ENCODE data around the gene OR4K1.
"Not testable (repeated sequence)": the region's sequence is repeated elsewhere in the genome, so short reads cannot be mapped to it uniquely, and the experiment has no call there.

Gene OR4K1, protein sequence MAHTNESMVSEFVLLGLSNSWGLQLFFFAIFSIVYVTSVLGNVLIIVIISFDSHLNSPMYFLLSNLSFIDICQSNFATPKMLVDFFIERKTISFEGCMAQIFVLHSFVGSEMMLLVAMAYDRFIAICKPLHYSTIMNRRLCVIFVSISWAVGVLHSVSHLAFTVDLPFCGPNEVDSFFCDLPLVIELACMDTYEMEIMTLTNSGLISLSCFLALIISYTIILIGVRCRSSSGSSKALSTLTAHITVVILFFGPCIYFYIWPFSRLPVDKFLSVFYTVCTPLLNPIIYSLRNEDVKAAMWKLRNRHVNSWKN

GRCh38 chr14:19930617-19931016 is at the start of gene OR4K1:
TSS of gene OR4K1 (plus strand) at chr14:19930917. CDS start at chr14:19935667, 4,750 bp downstream.
- DNase-seq: no peak

GRCh38 chr14:19895282-19895681 is 35.4 kb upstream of the OR4K1 start:
- no peak for DNase-seq

DNA sequence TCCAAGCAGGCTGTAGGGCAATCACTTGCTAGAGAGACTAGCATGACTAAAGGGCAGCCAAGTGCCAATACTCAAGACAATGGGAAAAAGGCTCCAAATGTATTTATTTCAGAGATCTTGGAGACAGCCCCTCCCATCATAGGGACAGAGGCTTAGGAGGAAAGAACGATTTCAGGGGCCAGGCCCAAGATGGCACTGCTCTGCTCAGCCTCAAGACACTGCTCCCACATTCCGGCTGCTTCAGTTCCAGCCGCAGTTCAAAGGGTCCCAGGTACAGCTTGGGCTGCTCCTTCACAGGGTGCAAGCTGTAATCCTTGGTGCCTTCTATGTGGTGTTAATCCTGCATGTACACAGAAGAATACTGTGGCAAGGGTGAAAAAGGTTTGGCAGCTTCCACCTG is 29.7 kb upstream of the OR4K1 start:
- no peak for DNase-seq

GRCh38 chr14:19902409-19902808 is 28.3 kb upstream of the OR4K1 start:
- no peak for DNase-seq

DNA sequence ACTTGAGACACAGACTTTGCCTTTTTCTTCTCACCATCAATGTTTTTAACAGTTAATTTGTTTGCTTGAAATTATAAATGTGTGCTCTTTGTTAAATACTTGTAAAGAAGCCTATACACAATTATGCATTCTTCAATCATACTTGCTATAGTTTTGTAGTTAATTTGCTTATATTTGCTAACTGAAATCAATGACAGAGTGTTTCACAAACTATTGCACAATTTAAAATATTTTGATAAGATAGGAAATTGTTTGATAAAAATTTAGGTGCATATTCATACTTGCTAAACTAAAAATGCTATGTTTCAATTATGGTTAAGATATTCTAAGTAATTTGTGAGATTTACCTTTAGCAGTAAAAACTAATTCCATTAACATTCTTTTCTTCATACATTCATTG is 24.1 kb upstream of the OR4K1 start:
- DNase-seq: no peak

GRCh38 chr14:19911114-19911513 is 19.6 kb upstream of the OR4K1 start:
- DNase-seq: no peak

DNA sequence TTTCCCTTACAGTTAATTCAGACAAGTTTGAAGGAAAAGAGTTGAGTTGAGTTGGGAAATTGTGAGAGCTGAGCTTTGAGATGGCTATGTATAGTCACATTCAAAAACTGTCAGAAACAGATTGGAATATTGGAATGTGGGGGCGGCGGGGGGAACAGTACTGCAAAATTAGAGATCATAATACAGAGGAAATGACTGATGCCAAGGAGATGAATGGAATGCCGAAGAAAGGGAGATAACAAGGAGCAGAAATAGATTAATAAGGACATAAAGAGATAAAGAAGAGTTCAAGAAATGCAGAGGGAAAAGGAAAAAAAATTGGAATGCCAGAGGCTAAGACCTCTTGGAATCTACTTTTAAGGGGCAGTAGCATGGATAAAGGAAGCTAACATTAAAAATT is 13.5 kb upstream of the OR4K1 start:
- DNase-seq: no peak

GRCh38 chr14:19917955-19918518 is 12.7 kb upstream of the OR4K1 start:
- DNase-seq: no peak

GRCh38 chr14:19918553-19919264 is 12.0 kb upstream of the OR4K1 start:
- DNase-seq: no peak

- DNase-seq: no peak
These were observed 10.6 kb upstream of the OR4K1 start, which contains the start of gene OR4K5 for GRCh38 chr14:19920021-19920657. TSS of gene OR4K5 (plus strand) at chr14:19920607. CDS start at chr14:19920607, 0 bp downstream.

DNA sequence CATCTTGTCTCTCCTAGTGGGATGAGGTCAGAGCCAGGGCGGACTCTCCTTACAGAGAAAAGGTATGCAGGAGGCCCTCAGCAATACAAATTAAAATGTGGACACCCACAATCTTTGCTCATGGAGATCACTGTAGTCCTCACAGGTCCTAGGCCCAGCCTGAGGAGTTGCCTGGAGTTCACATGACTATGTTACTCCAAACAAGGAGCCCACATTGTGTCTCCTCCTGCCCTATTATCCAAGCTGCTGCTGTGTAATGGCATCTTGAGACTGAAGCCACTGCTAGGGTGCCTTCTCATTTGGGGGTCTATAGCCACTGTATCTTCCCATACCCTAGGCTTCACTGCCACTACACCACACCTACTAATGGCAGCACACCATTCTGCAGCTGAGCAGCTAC is 11.0 kb downstream of the OR4K1 start:
- DNase-seq: no peak

- no peak for DNase-seq
These were observed 16.8 kb downstream of the OR4K1 start for GRCh38 chr14:19947413-19948090.

DNA sequence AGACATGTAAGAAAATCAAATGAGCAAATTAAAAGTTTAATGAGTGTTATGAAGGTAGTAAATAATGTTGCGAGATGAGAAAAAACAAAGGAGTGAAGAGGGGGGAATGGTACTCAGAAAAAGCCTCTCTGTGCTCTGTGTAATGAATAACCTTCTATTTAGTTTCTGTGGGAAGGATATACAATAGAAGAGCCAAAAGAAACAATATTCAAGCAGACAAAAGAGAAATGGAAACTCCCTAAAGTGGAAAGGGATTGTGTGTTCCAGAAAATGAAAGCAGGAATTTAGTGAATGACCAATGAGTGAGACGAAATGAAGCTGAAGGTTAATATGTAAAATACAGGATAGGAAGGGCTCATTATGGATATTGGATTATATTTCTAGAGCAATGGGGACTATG is 18.5 kb downstream of the OR4K1 start:
- no peak for DNase-seq

GRCh38 chr14:19969735-19970134 is 39.0 kb downstream of the OR4K1 start:
- DNase-seq: not testable (repeated sequence)

DNA sequence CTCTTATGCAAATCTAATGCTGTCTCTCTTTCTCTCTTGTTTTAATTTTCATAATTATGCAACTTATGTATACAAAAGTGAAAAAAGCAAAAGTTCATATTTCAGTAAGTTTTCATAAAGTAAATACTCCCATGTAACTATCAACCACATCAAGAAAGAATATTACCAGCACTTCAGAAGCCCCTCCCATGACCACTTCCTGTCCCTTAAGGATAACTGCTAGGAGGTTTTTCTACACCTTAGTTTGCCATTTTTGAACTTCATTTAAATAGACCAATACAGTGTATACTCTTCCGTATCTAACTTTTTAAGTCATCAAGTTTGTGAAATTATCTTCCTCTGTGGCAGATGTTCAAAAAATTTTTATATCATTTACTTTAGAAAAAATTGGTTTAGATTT is 44.1 kb downstream of the OR4K1 start:
- DNase-seq: no peak

DNA sequence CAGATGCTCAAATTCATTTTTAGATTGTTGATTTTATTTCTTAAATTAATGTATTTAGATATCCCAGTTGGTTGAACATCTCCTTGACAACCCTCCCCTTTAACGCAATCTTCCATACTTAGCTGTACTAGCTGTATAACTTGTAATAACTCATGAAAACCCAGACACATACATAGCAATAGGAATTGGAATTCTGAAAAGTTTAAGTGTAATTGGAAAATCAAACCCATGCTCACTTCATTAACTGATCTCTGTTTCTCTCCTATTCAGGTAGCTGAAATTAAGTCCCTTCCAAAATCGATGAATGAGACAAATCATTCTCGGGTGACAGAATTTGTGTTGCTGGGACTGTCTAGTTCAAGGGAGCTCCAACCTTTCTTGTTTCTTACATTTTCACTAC is 44.6 kb downstream of the OR4K1 start, which contains the start of gene OR4K15:
OR4K15 (plus strand) TSS at position 301 of the 400 bp plus-strand sequence; CDS start at position 301, 0 bp downstream.
- DNase-seq: no peak

All from NCI-H526 treated with DMSO at 0.1 percent for 48 hours (cell line).